Measurements from ENCODE around the gene PPP1R2B.
"Not testable (repeated sequence)": the region's sequence is repeated elsewhere in the genome, so short reads cannot be mapped to it uniquely, and the experiment has no call there.

The PPP1R2B gene

DNA sequence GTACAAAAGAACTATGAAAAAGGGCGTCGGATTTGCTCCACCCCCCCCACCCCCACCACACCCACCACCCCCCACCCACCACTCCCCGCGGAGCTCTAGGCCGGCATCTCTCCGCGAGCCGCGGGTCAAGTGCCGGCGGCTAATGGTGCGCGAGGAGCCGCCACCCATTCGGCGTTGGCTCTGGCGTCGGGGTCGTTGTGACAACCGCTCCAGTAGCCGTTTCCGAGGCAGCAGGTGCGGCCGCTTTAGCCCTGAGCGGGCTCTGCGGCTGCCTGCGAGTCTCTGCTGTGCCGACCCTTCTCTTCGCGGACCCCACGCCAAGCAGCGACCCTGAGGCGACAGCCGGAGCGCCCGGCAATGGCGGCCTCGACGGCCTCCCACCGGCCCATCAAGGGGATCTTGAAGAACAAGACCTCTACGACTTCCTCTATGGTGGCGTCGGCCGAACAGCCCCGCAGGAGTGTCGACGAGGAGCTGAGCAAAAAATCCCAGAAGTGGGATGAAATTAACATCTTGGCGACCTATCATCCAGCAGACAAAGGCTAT is at the start of gene PPP1R2B:
TSS of gene PPP1R2B (plus strand) at position 90 of the 546 bp plus-strand sequence. CDS start at position 358, 268 bp downstream.
- DNase-seq = no peak

DNA sequence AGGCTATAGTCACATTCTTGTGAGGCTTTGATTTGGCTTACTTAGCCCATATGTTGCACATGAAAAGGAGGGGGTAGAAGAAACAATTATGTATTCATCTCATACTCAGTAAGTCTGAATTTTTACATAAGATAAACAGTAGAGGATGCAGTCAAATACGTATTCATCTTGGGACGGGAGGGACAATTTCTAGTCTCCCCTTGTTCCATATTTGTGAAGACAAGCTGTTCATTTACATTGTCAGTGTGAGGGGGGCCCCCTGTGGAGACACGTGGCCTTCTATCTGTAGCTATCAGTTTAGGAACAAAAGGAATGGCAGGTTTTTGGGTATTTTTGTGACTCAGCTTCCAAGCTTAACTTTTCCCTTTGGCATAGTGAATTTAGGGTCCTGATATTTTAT is 49.2 kb upstream of the PPP1R2B start:
- DNase-seq = no peak

DNA sequence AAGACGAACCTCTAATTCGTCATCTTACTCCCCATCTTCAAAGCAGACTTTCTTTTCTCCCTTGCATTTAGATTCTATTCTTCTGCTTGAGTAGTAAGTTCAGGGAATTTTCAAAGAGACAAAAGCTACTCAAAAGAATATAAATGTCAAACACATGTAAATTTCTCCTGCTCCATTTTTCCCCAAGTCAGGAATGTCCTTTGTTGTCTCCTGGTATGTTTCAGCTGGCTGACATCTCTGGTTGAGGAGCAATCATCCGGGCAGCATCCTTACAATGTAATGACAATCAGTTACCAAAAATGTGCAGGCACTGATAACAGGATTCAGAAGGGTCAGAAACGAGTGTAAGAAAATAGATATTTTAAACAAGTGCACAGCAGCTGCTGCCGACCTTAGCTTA is 47.6 kb upstream of the PPP1R2B start:
- DNase-seq = no peak

DNA sequence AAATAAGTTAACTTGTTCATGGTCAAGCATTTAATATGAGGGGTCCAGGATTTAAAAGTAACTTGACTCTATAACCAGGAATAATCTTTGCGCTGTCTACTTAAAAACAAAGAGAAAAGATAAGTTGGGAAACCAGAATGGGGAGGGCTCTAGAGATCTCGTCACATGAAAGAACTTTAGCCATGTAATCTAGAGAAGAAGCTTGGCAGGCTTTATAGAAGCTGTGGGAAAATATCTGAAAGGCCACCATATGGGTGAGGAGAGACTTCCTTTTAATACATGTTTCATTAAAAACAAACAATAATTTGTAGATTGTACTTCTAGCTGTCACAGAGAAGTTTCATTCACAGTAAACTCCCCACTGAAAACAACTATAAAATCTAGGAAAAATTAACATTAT is 46.7 kb upstream of the PPP1R2B start:
- DNase-seq = no peak

DNA sequence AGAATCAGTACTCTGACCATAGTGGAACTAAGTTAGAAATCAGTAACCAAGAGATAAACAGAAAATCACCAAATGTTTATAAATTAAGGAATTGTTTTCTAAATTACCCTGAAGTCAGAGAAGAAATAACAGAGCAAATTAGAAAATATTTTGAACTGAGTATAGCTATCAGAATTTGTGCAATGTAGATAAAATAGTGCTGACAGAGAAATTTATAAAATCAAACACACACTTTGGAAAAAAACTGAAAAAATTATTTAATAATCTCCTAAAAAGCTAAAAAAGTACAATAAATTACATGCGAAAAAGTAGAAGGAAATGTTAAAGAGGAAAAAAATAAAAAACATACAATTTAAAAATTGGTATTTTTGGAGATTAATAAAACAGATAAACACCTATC is 37.1 kb upstream of the PPP1R2B start:
- DNase-seq = no peak

DNA sequence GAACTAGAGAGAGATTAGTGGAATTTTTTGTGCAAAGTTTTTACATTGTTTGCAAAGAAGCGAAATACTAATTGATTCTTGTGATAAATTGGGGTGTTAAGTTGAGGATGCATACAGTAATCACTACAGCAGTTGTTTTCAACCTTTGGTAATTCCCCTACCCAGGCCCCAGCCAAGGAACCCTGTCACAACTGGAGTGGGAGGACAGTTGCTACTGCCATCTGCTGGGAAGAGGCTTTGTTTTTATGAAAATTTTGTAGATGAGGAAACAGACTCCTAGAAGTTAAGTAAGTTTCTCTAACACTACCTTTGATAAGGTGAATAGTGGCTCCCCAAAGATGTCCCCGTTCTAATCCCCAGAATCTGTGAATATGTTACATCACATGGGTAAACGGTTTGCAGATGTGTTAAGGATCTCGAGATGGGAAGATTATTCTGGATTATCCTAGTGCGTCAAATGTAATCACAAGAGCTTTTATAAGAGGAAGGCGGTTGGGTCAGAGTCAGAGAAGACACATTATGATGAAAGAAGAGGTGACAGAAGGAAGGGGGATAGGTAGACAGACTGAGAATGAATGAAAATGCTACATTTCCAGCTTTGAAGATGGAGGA is 34.0 kb upstream of the PPP1R2B start:
- DNase-seq = peak; percentile 5 to 14

DNA sequence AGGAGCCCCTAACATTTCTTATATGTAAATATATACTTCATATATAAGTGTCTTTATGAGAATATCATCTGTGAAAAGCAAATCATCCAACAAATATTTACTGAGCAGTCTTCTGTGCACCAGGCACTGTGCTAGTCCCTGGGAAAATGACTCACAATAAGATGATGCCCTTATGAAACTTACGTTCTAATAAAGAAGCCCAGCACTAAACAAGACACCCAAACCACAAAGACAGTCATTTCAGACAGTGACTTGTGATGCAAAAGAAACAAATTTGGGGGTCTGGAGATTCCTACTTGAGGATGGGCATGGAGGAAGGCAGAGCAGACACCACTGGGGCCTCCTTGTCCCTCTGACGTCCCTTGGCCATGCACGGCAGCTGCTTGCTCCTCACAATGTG is 30.6 kb upstream of the PPP1R2B start:
- DNase-seq = no peak

DNA sequence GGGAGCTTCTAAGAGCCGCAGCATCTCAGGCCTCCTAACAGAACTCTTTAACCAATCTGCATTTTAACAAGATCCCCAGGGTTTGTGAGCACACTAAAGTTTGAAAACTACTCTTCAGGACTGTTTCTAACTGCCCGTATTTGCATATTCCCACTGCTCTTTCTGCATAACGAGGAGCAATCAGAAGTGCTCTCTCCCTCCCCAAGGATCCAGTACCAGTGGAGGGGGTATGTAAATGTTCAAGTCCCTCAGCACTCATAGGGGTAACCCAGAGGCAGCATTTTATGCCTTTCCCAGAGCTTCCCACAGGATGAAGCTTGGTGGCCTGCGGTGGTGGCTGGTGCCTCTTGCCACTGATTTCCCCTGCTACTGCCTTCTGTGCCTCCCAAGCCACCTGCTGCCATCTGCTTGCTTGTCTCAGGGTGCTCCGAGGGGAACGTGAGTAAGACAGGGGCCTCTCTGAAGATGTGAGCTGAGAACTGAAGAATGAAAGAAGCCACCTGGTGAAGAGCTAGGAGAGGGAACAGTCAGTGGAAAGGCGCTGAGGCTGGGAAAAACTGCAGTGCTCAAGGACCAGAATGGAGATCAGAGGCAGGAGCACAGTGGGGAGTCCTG is 30.0 kb upstream of the PPP1R2B start:
- no peak for DNase-seq

DNA sequence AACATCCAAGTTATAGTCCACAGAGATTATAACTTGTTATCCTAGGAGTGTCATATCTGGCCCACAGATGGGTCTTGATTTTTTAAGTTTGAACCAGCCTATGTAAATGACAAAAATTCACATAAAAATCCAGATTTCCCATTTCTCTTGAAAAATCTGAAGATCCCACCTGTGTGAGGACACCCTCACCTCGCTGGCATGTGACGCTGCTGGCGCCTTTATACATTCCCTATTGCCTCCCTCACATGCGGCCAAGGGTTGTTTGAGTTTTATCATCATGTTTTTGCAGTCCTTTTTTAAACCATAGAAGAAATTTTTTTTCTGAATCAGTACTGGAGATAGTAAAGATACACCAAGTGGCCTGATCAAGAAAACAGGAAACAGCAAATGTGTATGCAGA is 25.9 kb upstream of the PPP1R2B start:
- no peak for DNase-seq

DNA sequence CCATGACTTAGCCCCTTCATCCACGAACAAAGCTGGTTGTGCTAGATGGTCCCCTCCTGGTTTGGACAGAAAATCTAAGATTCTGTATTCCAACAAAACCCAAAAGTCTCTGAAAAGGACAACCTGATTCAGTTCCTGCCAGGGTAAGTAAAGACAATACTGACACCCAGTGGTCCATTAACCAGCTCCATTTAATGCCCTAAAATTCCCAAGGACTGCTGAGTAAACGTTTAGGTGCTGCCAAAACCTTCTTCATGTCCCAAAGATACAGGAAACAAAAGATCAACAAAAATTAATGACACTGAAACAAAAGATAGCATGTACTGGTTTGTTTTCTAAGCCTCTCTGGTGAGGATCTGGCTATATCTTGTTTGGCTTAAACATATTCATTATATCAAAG is 25.3 kb upstream of the PPP1R2B start:
- no peak for DNase-seq

DNA sequence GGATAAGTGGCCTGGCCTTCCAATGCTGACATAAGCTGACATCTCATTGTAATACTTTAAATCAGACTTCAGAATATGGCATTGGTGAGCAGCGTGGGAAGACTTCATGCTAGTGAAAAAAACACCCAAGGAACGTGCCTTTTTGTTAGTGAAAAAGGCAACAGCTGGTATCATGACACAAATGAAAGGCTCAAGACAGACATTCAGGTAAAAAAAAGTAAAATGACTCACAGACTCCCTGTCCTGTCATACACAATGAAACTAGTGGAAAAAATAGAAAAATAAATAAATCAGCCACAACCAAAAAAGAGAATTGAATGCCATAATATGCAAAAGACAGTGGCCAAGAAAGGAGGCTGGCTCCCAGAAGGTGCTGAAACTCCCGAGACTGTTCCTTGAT is 24.4 kb upstream of the PPP1R2B start:
- no peak for DNase-seq

DNA sequence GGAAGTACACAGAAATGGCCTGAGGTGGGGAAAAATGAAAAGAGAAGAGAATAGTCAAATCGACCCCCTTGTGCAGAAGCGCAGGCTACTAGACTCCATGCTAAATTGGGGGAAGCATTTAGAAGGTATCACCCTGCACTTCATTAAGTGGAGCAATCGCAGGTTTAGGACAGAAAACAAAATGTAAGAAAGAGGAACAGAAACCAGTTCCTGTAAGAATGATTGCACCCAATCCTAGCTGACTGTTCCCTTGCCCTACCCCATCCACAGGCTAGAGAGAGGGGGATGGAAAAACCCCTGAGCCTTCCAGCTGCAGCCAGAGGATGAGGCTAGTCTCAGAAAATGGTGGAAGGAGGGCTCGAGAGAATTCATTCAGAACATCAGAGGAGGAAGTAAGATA is 23.9 kb upstream of the PPP1R2B start:
- DNase-seq = peak in 1 of 2 donors; percentile 2

DNA sequence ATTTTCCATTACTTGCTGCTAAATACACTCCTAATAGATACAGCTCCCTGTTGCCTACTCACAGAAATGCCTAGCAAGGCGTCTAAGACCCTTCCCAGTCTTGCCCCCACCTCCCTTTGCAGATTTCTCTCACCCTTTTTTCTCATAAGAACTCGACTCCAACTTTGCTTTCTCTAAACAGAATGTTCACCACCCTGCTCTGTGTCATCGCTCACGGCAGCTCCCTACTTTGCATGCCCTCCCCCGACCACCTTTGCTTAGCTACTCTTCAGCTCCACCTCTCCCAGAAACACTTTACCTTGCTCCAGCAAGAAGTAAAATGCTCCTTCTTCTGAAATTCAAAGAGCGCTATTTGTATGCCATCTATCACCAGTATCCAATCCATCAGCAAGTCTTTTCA is 15.2 kb upstream of the PPP1R2B start:
- no peak for DNase-seq

DNA sequence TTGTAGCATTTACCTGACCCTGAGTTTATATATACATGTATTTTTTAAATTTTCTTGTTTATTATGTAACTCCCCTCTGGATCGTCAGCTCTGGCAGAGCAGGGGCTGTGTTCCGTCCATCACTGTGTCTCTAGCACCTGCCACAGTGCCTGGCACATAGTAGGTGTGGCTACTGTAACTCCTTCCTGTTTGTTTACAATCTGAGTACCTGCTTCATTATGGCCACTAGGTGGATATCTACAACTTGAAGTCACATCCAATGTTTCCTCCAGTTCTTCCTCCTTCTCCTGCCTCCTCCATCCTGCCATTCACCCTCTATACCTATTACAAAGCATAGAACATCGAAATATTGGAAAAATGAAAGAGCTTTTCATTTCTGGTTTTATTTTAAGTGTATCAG is 14.2 kb upstream of the PPP1R2B start:
- no peak for DNase-seq

DNA sequence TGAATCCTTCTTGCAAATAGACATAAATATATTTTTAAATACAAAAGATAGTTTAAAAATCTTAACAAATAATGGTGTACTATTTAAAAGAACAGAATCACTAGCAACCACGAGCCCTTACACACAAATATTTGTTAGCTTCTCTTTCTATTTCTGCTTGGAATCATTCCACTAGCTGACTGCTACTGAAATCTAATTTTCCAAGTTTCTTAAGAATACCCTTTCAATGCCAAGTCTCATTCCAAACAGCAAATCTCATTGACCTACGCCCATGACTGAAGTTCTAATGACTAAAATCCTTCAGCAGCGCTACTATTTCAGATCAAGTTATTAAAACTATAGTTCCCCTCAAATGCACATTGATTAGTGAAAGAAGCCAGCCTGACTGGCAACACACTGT is 13.2 kb upstream of the PPP1R2B start:
- DNase-seq = no peak

DNA sequence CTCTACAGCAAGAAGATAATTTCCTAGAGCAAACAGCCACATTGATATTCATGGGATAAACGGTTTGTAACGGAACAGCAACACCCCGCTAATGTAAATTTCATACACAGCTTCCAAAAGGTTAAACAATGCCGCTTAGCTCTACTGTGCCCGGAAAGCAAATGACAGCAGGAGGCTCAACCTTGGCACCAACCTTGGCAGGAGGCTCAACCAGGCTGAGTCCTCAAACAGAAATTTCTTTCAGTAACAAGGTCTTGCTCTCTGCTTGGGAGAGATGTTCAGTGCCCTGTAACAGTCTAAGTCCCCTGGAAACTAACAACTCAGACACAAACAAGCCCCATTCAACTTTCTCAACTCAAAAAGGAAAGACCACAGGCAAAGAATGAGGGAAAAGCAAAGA is 11.1 kb upstream of the PPP1R2B start:
- no peak for DNase-seq

DNA sequence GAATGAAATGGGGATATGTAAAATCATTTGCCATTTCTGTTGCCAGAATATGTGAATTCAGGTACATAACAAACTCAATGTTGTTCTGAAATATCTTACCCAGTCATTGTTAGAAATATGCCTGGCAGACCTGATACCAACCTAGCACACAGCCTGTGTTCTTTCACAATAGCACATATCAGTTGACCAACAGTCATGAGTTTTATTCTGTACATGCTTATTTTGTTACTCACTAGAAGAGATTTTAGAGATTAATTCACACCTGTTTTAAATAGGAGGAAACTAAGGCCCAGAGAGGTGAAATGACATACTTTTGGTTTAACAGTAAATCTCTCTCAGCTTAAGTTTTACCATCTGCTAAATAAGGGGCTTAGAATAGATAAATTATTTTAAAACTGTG is 8.4 kb upstream of the PPP1R2B start:
- DNase-seq = no peak

DNA sequence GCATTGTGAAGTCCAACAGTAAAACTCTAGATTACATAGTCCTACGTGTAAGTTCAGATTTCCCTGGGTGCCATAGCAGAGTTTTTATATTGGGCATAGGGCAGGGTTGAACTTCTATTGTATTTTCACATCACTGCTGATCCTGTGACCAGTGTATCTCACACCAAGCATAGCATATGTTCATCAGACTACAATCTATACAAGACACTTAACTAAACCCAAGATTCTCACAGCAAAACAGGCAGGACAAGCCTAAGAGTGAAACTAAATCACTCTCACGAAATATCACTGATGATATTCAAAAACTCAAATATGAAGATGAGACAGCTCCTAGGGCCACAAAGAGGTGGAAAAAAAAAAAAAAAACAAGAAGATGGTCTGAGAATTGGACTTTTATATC is 3.2 kb upstream of the PPP1R2B start:
- DNase-seq = no peak

DNA sequence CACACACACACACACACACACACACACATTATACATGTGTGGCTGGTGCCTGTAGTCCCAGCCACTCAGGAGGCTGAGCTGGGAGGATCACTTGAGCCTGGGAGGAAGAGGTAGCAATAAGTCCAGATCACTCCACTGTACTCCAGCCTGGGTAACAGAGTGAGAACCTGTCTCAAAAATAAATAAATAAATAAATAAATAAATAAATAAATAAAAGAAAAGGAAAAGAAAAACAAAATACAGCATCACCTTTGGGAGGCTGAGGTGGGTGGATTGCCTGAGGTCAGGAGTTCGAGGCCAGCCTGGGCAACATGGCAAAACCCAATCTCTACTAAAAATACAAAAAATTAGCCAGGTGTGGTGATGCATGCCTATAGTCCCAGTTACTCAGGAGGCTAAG is 1.6 kb upstream of the PPP1R2B start:
- DNase-seq = not testable (repeated sequence)

DNA sequence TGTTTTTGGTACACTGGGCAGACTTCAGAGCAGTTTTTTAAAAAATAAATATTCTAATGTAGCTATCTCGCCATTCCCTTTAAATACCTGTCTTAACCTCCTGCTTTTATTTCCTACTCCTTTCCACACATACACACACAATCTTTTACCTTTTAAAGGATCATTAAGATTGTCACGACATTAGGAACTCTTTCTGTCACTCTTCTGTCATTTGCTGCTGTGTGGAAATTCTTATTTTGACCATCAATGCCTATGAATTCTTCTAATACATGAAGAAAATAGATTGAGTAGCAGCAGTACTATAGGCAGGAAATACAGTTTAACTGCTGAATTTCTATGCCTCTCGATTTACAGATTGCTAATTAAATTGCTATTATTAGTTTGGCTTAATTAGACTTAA is 1.8 kb downstream of the PPP1R2B start:
- DNase-seq = no peak

DNA sequence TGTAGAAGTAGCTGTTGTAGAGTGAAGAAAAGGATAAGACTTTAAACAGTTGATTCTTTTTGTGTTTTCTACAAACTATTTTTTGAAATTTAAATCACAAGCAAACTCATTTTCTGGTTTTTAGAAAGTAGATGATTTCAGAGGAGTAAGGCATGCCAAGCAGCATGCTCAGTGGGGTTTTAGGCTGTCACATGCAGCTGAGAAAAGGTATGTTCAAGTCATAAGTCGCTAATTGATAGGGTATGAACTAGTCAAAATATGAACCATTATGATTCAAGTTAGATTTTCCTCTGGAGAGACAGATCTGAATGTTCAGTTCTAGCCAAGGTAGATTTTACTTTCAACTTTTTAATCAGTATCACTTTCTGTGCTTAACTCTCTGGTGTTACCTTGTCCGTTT is 3.0 kb downstream of the PPP1R2B start:
- DNase-seq = not testable (repeated sequence)

DNA sequence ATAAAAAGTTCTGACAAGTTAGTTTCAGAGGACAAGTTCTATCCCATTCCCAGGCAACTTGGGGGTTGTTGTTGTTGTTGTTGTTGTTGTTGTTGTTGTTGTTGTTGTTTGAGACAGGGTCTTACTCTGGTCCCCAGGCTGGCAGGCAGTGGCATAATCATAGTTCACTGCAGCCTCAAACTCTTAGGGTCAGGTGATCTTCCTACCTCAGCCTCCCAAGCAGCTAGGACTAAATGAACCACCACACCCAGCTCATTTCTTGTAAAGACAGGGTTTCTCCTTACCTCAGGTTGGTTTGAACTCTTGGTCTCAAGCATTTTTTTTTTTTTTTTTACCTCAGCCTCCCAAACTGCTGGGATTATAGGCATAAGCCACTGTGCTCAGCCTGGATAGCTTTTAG is 15.3 kb downstream of the PPP1R2B start:
- no peak for DNase-seq

DNA sequence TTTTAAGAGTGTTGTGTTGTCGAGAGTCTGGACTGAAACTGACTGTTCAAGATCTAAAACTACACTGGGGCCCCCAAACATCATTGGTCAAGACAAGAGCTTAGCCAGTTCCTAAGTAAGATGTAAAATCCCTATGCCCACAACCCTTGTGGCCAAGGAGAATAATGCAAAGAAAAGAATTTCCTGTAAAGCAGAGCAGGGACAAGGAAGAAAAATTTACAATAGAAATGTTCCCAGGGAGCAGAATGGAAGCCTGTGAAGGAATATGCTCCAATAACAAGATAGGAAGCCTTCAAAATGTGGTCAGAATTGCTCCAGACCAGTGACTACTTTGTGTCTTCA is 20.4 kb downstream of the PPP1R2B start:
- no peak for DNase-seq

DNA sequence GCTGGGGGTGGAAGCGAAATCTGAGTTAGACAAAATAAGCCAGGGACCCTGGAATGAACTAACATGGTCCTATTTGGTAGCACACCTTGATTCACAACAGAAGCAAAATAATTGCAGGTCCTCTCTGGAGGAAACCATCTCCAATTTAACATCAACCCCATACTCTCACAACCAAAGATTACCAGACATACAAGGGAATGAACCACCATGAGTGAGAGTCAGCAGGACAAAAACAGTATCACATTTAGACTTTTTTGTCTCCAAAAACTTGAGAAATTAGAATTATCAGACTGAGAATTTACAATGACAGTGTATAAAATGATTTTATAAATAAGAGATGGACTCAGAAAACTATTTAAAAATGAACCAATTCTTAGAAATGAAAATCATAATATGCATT is 21.1 kb downstream of the PPP1R2B start:
- DNase-seq = no peak

DNA sequence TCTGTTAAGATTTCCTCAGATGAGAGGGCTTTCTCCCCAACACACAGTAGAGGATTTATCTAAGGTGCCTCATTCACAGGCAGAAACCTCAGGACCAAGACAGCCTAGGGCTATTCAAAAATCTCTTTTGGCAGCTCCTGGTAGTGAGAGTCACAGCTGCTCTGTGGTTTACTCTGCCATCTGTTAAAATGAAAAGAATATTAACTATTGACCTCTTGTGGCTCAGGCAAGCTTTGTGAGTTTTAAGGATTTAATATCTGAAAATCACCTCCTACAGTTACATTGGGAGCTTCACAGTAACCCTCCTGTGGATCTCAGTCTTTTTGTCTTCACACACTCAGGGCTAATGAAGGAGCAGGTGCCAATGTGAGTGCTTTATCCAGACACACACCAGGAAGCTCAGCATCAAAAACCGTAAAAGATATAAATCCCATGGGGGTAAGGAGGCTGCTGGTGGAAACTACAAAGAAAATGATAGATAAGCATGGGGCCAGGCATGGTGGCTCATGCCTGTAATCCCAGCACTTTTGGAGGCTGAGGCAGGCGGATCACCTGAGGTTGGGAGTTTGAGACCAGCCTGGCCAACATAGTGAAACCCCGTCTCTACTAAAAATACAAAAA is 29.7 kb downstream of the PPP1R2B start:
- DNase-seq = no peak

Measured in inflammatory macrophage treated with lipopolysaccharide for 1 hour (primary cell).